SK-N-SH (cell line): ENCODE results near the gene SHH. TPM values are rescaled to one million over a fixed set of nuclear protein-coding genes. Genes with fewer than 3 reads are reported as not detected.

Source experiments
- CTCF ChIA-PET: fragments of 300-600, 350-600 bp; formaldehyde crosslinking; extraction: SDS; loops from one replicate; lab custom pipeline; 2021; lab: Yijun Ruan, JAX
- POLR2A ChIA-PET: fragments of 350-600 bp; sonication (Branson Sonifier 250); formaldehyde crosslinking; extraction: SDS; loops from one replicate; lab custom pipeline; 2020; ENCODE audit warnings: antibody characterized with exemption, inconsistent platforms; lab: Yijun Ruan, JAX
- DNase-seq: peaks from one replicate; pipeline ENCODE4 v3.0.0; 2012
- H2AFZ ChIP-seq: fragments of 200-600 bp; sonication (generic); 2 replicates; pipeline ENCODE4 v1.8.1; 2016; ENCODE audit warnings: antibody characterized with exemption, mild to moderate bottlenecking, low read depth
- H3F3A ChIP-seq: fragments of 200-600 bp; sonication (generic); replicated peaks from 2 replicates; pipeline ENCODE3; 2016; ENCODE audit warnings: antibody characterized with exemption, mild to moderate bottlenecking; ENCODE audit not compliant: insufficient read depth
- H3K27ac ChIP-seq, 2 experiments: fragments of 200-500 bp in 1 of 2; fragments of 200-600 bp in 1 of 2; sonication (Bioruptor generic) in 1 of 2; sonication (generic), shearing (Covaris generic) in 1 of 2; 2 replicates each; pipeline versions ENCODE4 v1.5.1 to v1.6.1; 2014 to 2016; ENCODE audit warnings: low read depth in 2 of 2, inconsistent platforms in 1 of 2, low read length in 1 of 2, mild to moderate bottlenecking in 1 of 2, mixed read lengths in 1 of 2
- H3K27me3 ChIP-seq: fragments of 200-600 bp; sonication (generic), shearing (Covaris generic); 2 replicates; pipeline ENCODE4 v1.6.1; 2016; ENCODE audit warnings: mixed run types; ENCODE audit not compliant: insufficient read depth
- H3K36me3 ChIP-seq, 2 experiments: fragments of 200-500 bp in 1 of 2; fragments of 200-600 bp in 1 of 2; sonication (Bioruptor generic) in 1 of 2; sonication (generic) in 1 of 2; replicated peaks in 1 of 2; 2 replicates each; pipeline versions ENCODE3 to v1.5.1; 2014 to 2016; ENCODE audit warnings: low read length in 1 of 2, mild to moderate bottlenecking in 1 of 2; ENCODE audit not compliant: insufficient read depth in 2 of 2, control insufficient read depth in 1 of 2
- H3K4me1 ChIP-seq, 2 experiments: fragments of 200-500 bp in 1 of 2; fragments of 200-600 bp in 1 of 2; sonication (Bioruptor generic) in 1 of 2; sonication (generic), shearing (Covaris generic) in 1 of 2; 2 replicates each; pipeline versions ENCODE4 v1.5.1 to v1.6.1; 2014 to 2016; ENCODE audit warnings: low read depth in 1 of 2, low read length in 1 of 2, mixed run types in 1 of 2; ENCODE audit not compliant: insufficient read depth in 2 of 2, control insufficient read depth in 1 of 2
- H3K4me2 ChIP-seq: fragments of 200-600 bp; sonication (generic), shearing (Covaris generic); 2 replicates; pipeline ENCODE4 v1.6.1; 2017; ENCODE audit warnings: mixed run types
- H3K4me3 ChIP-seq, 2 experiments: fragments of 200-500 bp in 1 of 2; fragments of 200-600 bp in 1 of 2; sonication (Bioruptor generic) in 1 of 2; sonication (generic), shearing (Covaris generic) in 1 of 2; 2 replicates each; pipeline versions ENCODE4 v1.5.1 to v1.8.1; 2014 to 2016; ENCODE audit warnings: low read depth in 2 of 2, inconsistent platforms in 1 of 2, low read length in 1 of 2, mild to moderate bottlenecking in 1 of 2, mixed read lengths in 1 of 2, moderate library complexity in 1 of 2
- H3K79me2 ChIP-seq: fragments of 200-600 bp; sonication (generic); 2 replicates; pipeline ENCODE4 v1.8.1; 2017; ENCODE audit warnings: mild to moderate bottlenecking; ENCODE audit not compliant: insufficient read depth
- H3K9ac ChIP-seq: fragments of 200-600 bp; sonication (generic); 2 replicates; pipeline ENCODE4 v1.6.1; 2017; ENCODE audit warnings: mixed run types
- H3K9me2 ChIP-seq: fragments of 200-600 bp; sonication (generic); 2 replicates; pipeline ENCODE4 v1.6.1; 2017; ENCODE audit warnings: mixed run types
- H3K9me3 ChIP-seq: fragments of 200-600 bp; sonication (generic); 2 replicates; pipeline ENCODE4 v1.6.1; 2017; ENCODE audit warnings: mixed run types, mild to moderate bottlenecking, moderate library complexity
- H4K20me1 ChIP-seq: fragments of 200-600 bp; sonication (generic); 2 replicates; pipeline ENCODE4 v1.6.1; 2017; ENCODE audit warnings: mild to moderate bottlenecking, mixed run types; ENCODE audit not compliant: insufficient read depth
- CTCF ChIP-seq: fragments of 200-600 bp; sonication (generic); IDR thresholded peaks from 2 replicates; pipeline ENCODE4 v1.6.1; 2017; ENCODE audit warnings: antibody characterized with exemption, mild to moderate bottlenecking, moderate library complexity
- ELF1 ChIP-seq: IDR thresholded peaks from 2 replicates; pipeline ENCODE4 v1.4.0; 2012
- EP300 ChIP-seq, 2 experiments: IDR thresholded peaks; 2 replicates each; pipeline versions ENCODE4 v1.4.0 to v1.6.1; 2012; ENCODE audit warnings: borderline replicate concordance in 1 of 2, low read depth in 1 of 2, low read length in 1 of 2
- FOSL2 ChIP-seq: IDR thresholded peaks from 2 replicates; pipeline ENCODE4 v1.4.0; 2012; ENCODE audit warnings: low read depth, mild to moderate bottlenecking, moderate library complexity, borderline replicate concordance
- GABPA ChIP-seq: IDR thresholded peaks from 2 replicates; pipeline ENCODE4 v1.4.0; 2012; ENCODE audit warnings: low read depth, mild to moderate bottlenecking
- JUND ChIP-seq: IDR thresholded peaks from 2 replicates; pipeline ENCODE4 v1.4.0; 2012
- MXI1 ChIP-seq: IDR thresholded peaks from 2 replicates; pipeline ENCODE4 v1.6.1; 2012; ENCODE audit warnings: mild to moderate bottlenecking, low read depth, low read length, improper control_type of control experiment
- NFIC ChIP-seq: IDR thresholded peaks from 2 replicates; pipeline ENCODE4 v1.4.0; 2012; ENCODE audit warnings: borderline replicate concordance
- NRF1 ChIP-seq: IDR thresholded peaks from 2 replicates; pipeline ENCODE4 v1.6.1; 2012; ENCODE audit warnings: low read depth, mild to moderate bottlenecking, low read length
- PBX3 ChIP-seq: IDR thresholded peaks from 2 replicates; pipeline ENCODE4; 2012
- RCOR1 ChIP-seq: fragments of 150-350 bp; IDR thresholded peaks from 2 replicates; pipeline ENCODE4 v1.6.1; 2017; ENCODE audit warnings: antibody characterized with exemption, low read length
- REST ChIP-seq: IDR thresholded peaks from 2 replicates; pipeline ENCODE4 v1.6.1; 2012; ENCODE audit warnings: mild to moderate bottlenecking, low read depth, low read length, moderate library complexity
- RXRA ChIP-seq: IDR thresholded peaks from 2 replicates; pipeline ENCODE4 v1.4.0; 2012; ENCODE audit warnings: low read depth, mild to moderate bottlenecking, borderline replicate concordance
- SIN3A ChIP-seq: IDR thresholded peaks from 2 replicates; pipeline ENCODE4 v1.6.1; 2012; ENCODE audit warnings: low read depth, mild to moderate bottlenecking, low read length, moderate library complexity, borderline replicate concordance
- TAF1 ChIP-seq: IDR thresholded peaks from 2 replicates; pipeline ENCODE4 v1.6.1; 2012; ENCODE audit warnings: low read depth, mild to moderate bottlenecking, low read length, moderate library complexity, borderline replicate concordance
- TCF12 ChIP-seq: IDR thresholded peaks from 2 replicates; pipeline ENCODE4 v1.4.0; 2012
- USF1 ChIP-seq: IDR thresholded peaks from 2 replicates; pipeline ENCODE4 v1.4.0; 2012; ENCODE audit warnings: low read depth, borderline replicate concordance
- YY1 ChIP-seq: IDR thresholded peaks from 2 replicates; pipeline ENCODE4 v1.4.0; 2012; ENCODE audit warnings: low read depth, mild to moderate bottlenecking
- ZBTB33 ChIP-seq: IDR thresholded peaks from 2 replicates; pipeline ENCODE4 v1.4.0; 2012; ENCODE audit warnings: low read depth, borderline replicate concordance
- WGBS: methylation state at CpG from one replicate; pipeline ENCODE4 v1.1.6; 2017; ENCODE audit warnings: low lambda C conversion rate; 5-methylcytosine and 5-hydroxymethylcytosine counted together
- polyA plus RNA-seq, 3 experiments: library from polyadenylated mRNA; depleted of rRNA; stranded (reverse); fragments of >200 nt; gene quantifications; 2 replicates each; pipeline ENCODE4 v1.2.3, GENCODE V29; 2012

SHH gene
- polyA plus RNA-seq, 1 of the 3 experiments (the other 2 are of a cell fraction): not detected

- no peaks in the 10 kb centered on the region for H4K20me1 ChIP-seq
- no peaks in the 10 kb centered on the region for H3K36me3 ChIP-seq
- H3K4me3 ChIP-seq: no peak overlapping the region
- H3K9ac ChIP-seq: no peak overlapping the region
- H2AFZ ChIP-seq: no peak overlapping the region
- no peak overlapping the region for H3K4me2 ChIP-seq
- TF ChIP-seq PBX3 (no peak), CTCF (no peak), FOSL2 (no peak), ZBTB33 (no peak), REST (no peak), USF1 (no peak), ELF1 (no peak), YY1 (no peak), RCOR1 (no peak), EP300 (IDR thresholded peaks at IDR 0.05; ENCODE audit: borderline replicate concordance in 1 of 2, low read depth in 1 of 2, low read length in 1 of 2) (no peak), MXI1 (no peak), GABPA (no peak), TAF1 (no peak), NFIC (no peak), NRF1 (no peak), RXRA (no peak), JUND (no peak), TCF12 (no peak), SIN3A (no peak)
- ChIA-PET CTCF (no interaction called here), POLR2A (no interaction called here)
- H3K9me3 ChIP-seq: no peaks in the 10 kb centered on the region
- H3K27me3 ChIP-seq: peaks cover 95% of the 10 kb centered on the region
- no peak for DNase-seq
- no peaks in the 10 kb centered on the region for H3F3A ChIP-seq
- H3K9me2 ChIP-seq: no peaks in the 10 kb centered on the region
- no peak overlapping the region for H3K27ac ChIP-seq
- no peaks in the 10 kb centered on the region for H3K79me2 ChIP-seq
- 26% methylated on average over 3 of the region's 3 CpGs for WGBS
- H3K4me1 ChIP-seq: no peaks in the 10 kb centered on the region
Measured at GRCh38 chr7:155837126-155837479, 24.8 kb upstream of the SHH start.
